HFFc6 (cell line): ENCODE data around the gene EPS8L1. TPM values are rescaled to one million over a fixed set of nuclear protein-coding genes. Genes with fewer than 3 reads are reported as not detected.

ENCODE experiments used
- DNase-seq: peaks from one replicate; pipeline ENCODE4 v3.0.0-alpha.2; 2018
- H3K27ac Mint-ChIP-seq: 2 replicates; pipeline ENCODE4 v1.8.0; 2020; ENCODE audit warnings: mild to moderate bottlenecking, mixed read lengths
- H3K27me3 Mint-ChIP-seq: 2 replicates; pipeline ENCODE4 v1.8.0; 2021; ENCODE audit warnings: mild to moderate bottlenecking, moderate library complexity, mixed read lengths; ENCODE audit not compliant: insufficient read depth
- H3K36me3 Mint-ChIP-seq: 2 replicates; pipeline ENCODE4 v1.8.0; 2021; ENCODE audit warnings: low read depth, mixed read lengths
- H3K4me1 Mint-ChIP-seq: 2 replicates; pipeline ENCODE4 v1.8.0; 2020; ENCODE audit warnings: low read depth, mixed read lengths
- H3K4me3 Mint-ChIP-seq: 2 replicates; pipeline ENCODE4 v1.8.0; 2020; ENCODE audit warnings: mild to moderate bottlenecking, moderate library complexity, mixed read lengths
- H3K9me3 Mint-ChIP-seq: 2 replicates; pipeline ENCODE4 v1.8.0; 2020; ENCODE audit warnings: mild to moderate bottlenecking, mixed read lengths
- CTCF ChIP-seq: fragments of 200-600 bp; sonication (generic); IDR thresholded peaks from 2 replicates; pipeline ENCODE4 v1.5.0; 2021; ENCODE audit warnings: antibody characterized with exemption, mild to moderate bottlenecking
- total RNA-seq, 6 experiments: library from RNA; stranded (reverse); fragmentation: NEBNext Ultra II Directional; extraction: Animal tissue kit (Norgen Biotek cat#: 25700); gene quantifications; 2 replicates in 1 of 6; 3 replicates in 5 of 6; pipeline ENCODE4 v1.2.3, GENCODE V29; 2021

EPS8L1 gene
- total RNA-seq, 6 experiments from 2014 or later = 0.55 to 0.94 (median 0.64) TPM; not detected in 1

DNA sequence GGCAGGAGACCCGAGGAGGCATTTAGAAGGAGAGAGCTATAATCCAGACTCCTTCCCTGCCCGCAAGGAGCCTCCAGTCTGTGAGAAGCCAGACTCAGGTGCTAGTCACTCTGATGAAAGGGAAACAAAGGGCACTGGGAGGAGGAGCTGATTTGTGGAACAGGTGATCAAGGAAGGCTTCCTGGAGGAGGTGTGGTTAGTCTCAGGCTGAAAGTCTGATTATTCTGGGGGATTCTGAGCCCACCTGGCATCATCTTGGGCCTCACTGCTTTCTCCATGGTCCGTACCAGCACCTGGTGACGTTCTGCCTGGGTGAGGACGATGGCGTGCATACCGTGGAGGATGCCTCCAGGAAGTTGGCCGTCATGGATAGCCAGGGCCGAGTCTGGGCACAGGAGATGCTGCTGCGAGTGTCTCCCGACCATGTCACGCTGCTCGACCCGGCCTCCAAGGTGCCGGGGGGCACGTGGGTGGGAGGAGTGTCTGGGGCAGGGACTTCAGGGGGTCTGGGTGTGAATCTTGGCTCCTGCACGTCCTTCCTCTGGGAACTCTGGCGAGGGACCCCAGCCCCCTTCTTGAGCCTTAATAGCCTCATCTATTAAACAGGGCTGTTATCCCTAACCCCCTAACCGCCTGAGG lies 3.9 kb downstream of the EPS8L1 start:
- H3K27ac Mint-ChIP-seq = no peak overlapping the region
- H3K36me3 Mint-ChIP-seq = no peaks in the 10 kb centered on the region
- H3K4me3 Mint-ChIP-seq = no peak overlapping the region
- peaks cover 31% of the 10 kb centered on the region for H3K27me3 Mint-ChIP-seq
- TF ChIP-seq CTCF = no peak
- peaks cover 9% of the 10 kb centered on the region for H3K4me1 Mint-ChIP-seq
- no peak for DNase-seq
- peaks cover 15% of the 10 kb centered on the region for H3K9me3 Mint-ChIP-seq

DNA sequence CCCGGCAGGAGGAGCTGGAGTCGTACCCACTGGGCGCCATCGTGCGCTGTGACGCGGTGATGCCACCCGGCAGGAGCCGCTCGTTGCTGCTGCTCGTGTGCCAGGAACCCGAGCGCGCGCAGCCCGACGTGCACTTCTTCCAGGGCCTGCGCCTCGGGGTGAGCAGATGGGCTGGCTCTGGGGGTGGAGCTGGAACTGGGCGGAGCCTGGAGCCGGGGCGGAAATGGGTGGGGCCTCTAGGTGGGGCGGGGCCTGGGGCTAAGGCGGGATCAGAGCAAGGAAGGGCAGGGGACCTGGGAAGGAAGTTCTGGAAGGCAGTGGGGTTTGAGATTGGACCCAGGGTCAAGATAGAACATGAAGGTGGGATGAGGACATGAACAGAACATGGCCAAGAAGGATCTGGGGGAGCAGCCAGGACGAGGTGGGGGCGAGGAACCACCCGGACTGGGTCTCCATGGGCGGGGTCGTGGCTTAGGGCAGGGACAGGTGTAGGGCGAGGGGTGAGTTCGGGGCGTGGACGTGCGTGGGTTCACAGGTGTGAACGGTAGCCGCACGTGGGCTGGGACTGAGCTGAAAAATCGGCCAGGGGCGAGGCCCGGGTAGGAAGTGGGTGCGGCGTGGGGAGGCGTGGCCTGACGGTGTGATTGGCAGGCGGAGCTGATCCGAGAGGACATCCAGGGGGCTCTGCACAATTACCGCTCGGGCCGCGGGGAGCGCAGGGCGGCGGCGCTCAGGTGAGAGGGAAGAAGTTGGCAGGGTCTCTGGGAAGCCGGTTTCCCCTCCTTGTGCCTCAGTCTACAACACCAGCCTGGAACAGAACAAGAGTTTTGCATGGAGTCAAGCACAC lies 4.7 kb downstream of the EPS8L1 start:
- H3K36me3 Mint-ChIP-seq = no peaks in the 10 kb centered on the region
- H3K27me3 Mint-ChIP-seq = peaks cover 35% of the 10 kb centered on the region
- no peak overlapping the region for H3K27ac Mint-ChIP-seq
- peaks cover 15% of the 10 kb centered on the region for H3K9me3 Mint-ChIP-seq
- peaks cover 9% of the 10 kb centered on the region for H3K4me1 Mint-ChIP-seq
- peak overlapping the region; percentile 52 for H3K4me3 Mint-ChIP-seq
- TF ChIP-seq CTCF = no peak
- DNase-seq = no peak

DNA sequence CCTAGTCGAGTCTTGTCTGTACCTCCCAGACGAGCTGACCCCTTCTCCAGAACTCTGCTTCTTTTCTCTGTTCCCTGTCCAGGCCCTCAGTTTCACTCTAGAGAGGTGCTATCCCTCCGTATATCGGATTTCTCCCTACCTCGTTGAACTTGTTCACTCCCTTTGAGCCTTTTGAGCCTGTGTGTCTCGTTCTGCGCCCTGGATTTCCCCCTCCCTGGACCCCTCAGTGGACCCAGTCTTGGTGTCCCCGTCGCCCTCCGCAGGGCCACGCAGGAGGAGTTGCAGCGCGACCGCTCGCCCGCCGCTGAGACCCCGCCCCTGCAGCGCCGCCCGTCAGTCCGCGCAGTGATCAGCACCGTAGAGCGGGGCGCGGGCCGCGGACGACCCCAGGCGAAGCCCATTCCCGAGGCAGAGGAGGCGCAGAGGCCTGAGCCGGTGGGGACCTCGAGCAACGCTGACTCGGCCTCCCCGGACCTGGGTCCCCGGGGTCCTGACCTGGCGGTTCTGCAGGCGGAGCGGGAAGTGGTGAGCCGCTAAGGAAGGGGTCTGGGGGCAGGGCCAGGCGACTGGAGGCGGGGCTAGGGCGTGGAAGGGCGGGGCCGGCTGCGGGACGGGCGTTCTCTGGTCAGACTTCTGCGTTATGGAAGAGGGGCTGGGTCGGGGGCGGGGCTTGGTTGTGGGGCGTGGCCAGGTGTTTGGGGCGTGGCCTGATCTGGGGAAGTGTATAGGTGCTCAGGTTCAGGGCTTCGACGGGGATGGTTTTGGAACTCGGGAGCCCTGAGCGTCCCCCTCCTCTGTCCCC lies 5.5 kb downstream of the EPS8L1 start:
- H3K27me3 Mint-ChIP-seq = peaks cover 37% of the 10 kb centered on the region
- H3K27ac Mint-ChIP-seq = no peak overlapping the region
- no peak for TF ChIP-seq CTCF

GRCh38 chr19:55081770-55082019 lies 6.0 kb downstream of the EPS8L1 start:
- Mint-ChIP-seq H3K36me3 (no peaks in the 10 kb centered on the region), H3K27me3 (peaks cover 36% of the 10 kb centered on the region), H3K4me3 (no peak overlapping the region), H3K9me3 (peaks cover 15% of the 10 kb centered on the region), H3K27ac (no peak overlapping the region), H3K4me1 (peaks cover 9% of the 10 kb centered on the region)
- no peak for TF ChIP-seq CTCF
- DNase-seq = no peak

More for the DNA sequence above, 5.5 kb downstream of the EPS8L1 start:
- DNase-seq = no peak
- H3K4me3 Mint-ChIP-seq = no peak overlapping the region
- peaks cover 15% of the 10 kb centered on the region for H3K9me3 Mint-ChIP-seq
- peaks cover 9% of the 10 kb centered on the region for H3K4me1 Mint-ChIP-seq
- H3K36me3 Mint-ChIP-seq = no peaks in the 10 kb centered on the region

GRCh38 chr19:55082020-55082851 lies 6.6 kb downstream of the EPS8L1 start:
- Mint-ChIP-seq H3K9me3 (peaks cover 15% of the 10 kb centered on the region), H3K27ac (no peak overlapping the region), H3K4me3 (no peak overlapping the region), H3K27me3 (peaks cover 39% of the 10 kb centered on the region), H3K36me3 (no peaks in the 10 kb centered on the region), H3K4me1 (peaks cover 11% of the 10 kb centered on the region)
- no peak for TF ChIP-seq CTCF
- no peak for DNase-seq
